ENCODE results near the gene NBEAL2. TPM values are rescaled to one million over a fixed set of nuclear protein-coding genes. Genes with fewer than 3 reads are reported as not detected.

Gene NBEAL2
- total RNA-seq, 1 donor from 2014 or later = 14.8 TPM

- Mint-ChIP-seq H3K4me3 (ENCODE audit: unreplicated experiment) (no peak overlapping the region), H3K9me3 (ENCODE audit: unreplicated experiment) (no peaks in the 10 kb centered on the region), H3K36me3 (ENCODE audit: low read depth, unreplicated experiment) (peaks cover 13% of the 10 kb centered on the region), H3K27me3 (ENCODE audit: low read depth, unreplicated experiment) (peaks cover 3% of the 10 kb centered on the region), H3K4me1 (ENCODE audit: low read depth, unreplicated experiment) (peaks cover 4% of the 10 kb centered on the region), H3K27ac (ENCODE audit: unreplicated experiment) (no peak overlapping the region)
- no peaks in the 10 kb centered on the region for H3K27me3 ChIP-seq (ENCODE audit: insufficient read depth, low read length)
- peaks cover 10% of the 10 kb centered on the region for H3K4me1 ChIP-seq (ENCODE audit: insufficient read depth, low read length)
- no peaks in the 10 kb centered on the region for H3K79me2 ChIP-seq (ENCODE audit: insufficient read depth, low read length)
- H3K9ac ChIP-seq (ENCODE audit: low read length) = no peak overlapping the region
- no peaks in the 10 kb centered on the region for H4K20me1 ChIP-seq (ENCODE audit: insufficient read depth, low read length)
- FAIRE-seq = no peak
- H3K27ac ChIP-seq (ENCODE audit: low read depth, low read length) = no peak overlapping the region
- no peaks in the 10 kb centered on the region for H3K36me3 ChIP-seq (ENCODE audit: insufficient read depth, low read length)
- no peak for DNase-seq (ENCODE audit: low read depth)
- H2AFZ ChIP-seq (ENCODE audit: low read depth, low read length) = no peak overlapping the region
- no peak overlapping the region for H3K4me3 ChIP-seq (ENCODE audit: insufficient read depth, low read depth, low read length)
- TF ChIP-seq, protein P1, sequence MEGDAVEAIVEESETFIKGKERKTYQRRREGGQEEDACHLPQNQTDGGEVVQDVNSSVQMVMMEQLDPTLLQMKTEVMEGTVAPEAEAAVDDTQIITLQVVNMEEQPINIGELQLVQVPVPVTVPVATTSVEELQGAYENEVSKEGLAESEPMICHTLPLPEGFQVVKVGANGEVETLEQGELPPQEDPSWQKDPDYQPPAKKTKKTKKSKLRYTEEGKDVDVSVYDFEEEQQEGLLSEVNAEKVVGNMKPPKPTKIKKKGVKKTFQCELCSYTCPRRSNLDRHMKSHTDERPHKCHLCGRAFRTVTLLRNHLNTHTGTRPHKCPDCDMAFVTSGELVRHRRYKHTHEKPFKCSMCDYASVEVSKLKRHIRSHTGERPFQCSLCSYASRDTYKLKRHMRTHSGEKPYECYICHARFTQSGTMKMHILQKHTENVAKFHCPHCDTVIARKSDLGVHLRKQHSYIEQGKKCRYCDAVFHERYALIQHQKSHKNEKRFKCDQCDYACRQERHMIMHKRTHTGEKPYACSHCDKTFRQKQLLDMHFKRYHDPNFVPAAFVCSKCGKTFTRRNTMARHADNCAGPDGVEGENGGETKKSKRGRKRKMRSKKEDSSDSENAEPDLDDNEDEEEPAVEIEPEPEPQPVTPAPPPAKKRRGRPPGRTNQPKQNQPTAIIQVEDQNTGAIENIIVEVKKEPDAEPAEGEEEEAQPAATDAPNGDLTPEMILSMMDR (IDR thresholded peaks at IDR 0.05; ENCODE audit: insufficient read depth, low read depth, low read length) = no peak
- no peak for TF ChIP-seq EZH2 (IDR thresholded peaks at IDR 0.05; ENCODE audit: insufficient read depth, low read length)
- H3K9me3 ChIP-seq (ENCODE audit: insufficient read depth, low read depth, low read length) = no peaks in the 10 kb centered on the region
- no peak overlapping the region for H3K4me2 ChIP-seq (ENCODE audit: low read length)
These were observed 28.2 kb downstream of the NBEAL2 start for GRCh38 chr3:47007482-47008233.

GRCh38 chr3:47008234-47008796 lies 28.8 kb downstream of the NBEAL2 start:
- no peaks in the 10 kb centered on the region for H3K79me2 ChIP-seq (ENCODE audit: insufficient read depth, low read length)
- no peak for FAIRE-seq
- no peak for TF ChIP-seq EZH2 (IDR thresholded peaks at IDR 0.05; ENCODE audit: insufficient read depth, low read length)
- TF ChIP-seq, protein P1 (IDR thresholded peaks at IDR 0.05; ENCODE audit: insufficient read depth, low read depth, low read length) = no peak
- no peak overlapping the region for H3K27ac ChIP-seq (ENCODE audit: low read depth, low read length)
- Mint-ChIP-seq H3K9me3 (ENCODE audit: unreplicated experiment) (no peaks in the 10 kb centered on the region), H3K27me3 (ENCODE audit: low read depth, unreplicated experiment) (peaks cover 2% of the 10 kb centered on the region), H3K36me3 (ENCODE audit: low read depth, unreplicated experiment) (peaks cover 13% of the 10 kb centered on the region), H3K4me1 (ENCODE audit: low read depth, unreplicated experiment) (peaks cover 4% of the 10 kb centered on the region), H3K27ac (ENCODE audit: unreplicated experiment) (no peak overlapping the region), H3K4me3 (ENCODE audit: unreplicated experiment) (no peak overlapping the region)
- H3K9ac ChIP-seq (ENCODE audit: low read length) = no peak overlapping the region
- no peaks in the 10 kb centered on the region for H3K9me3 ChIP-seq (ENCODE audit: insufficient read depth, low read depth, low read length)
- H3K27me3 ChIP-seq (ENCODE audit: insufficient read depth, low read length) = no peaks in the 10 kb centered on the region
- H2AFZ ChIP-seq (ENCODE audit: low read depth, low read length) = no peak overlapping the region
- H3K4me2 ChIP-seq (ENCODE audit: low read length) = peak overlapping the region; percentile 87
- DNase-seq (ENCODE audit: low read depth) = no peak
- no peak overlapping the region for H3K4me3 ChIP-seq (ENCODE audit: insufficient read depth, low read depth, low read length)
- no peaks in the 10 kb centered on the region for H4K20me1 ChIP-seq (ENCODE audit: insufficient read depth, low read length)
- peaks cover 10% of the 10 kb centered on the region for H3K4me1 ChIP-seq (ENCODE audit: insufficient read depth, low read length)
- H3K36me3 ChIP-seq (ENCODE audit: insufficient read depth, low read length) = no peaks in the 10 kb centered on the region

DNA sequence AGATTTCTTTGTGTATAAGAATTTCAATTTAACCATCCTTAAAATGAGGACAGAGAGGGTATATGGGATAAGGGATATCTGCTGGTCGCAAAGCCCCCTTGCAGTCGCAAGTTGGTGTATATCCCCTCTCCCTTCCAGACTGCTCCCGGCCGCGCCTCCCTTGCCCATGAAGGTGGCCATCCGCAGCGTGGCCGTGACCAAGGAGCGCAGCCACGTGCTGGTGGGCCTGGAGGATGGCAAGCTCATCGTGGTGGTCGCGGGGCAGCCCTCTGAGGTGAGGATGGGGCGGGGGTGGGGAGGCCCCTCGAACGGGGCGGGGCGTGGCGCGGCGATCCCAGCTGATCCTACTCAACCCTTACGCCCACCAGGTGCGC lies 29.4 kb downstream of the NBEAL2 start:
- Histone ChIP-seq H3K36me3 (ENCODE audit: insufficient read depth, low read length) (peaks cover 4% of the 10 kb centered on the region), H4K20me1 (ENCODE audit: insufficient read depth, low read length) (no peaks in the 10 kb centered on the region), H3K9ac (ENCODE audit: low read length) (peak overlapping the region; percentile 85), H3K79me2 (ENCODE audit: insufficient read depth, low read length) (no peaks in the 10 kb centered on the region), H3K9me3 (ENCODE audit: insufficient read depth, low read depth, low read length) (no peaks in the 10 kb centered on the region), H2AFZ (ENCODE audit: low read depth, low read length) (peak overlapping the region; percentile 79), H3K27ac (ENCODE audit: low read depth, low read length) (no peak overlapping the region), H3K4me2 (ENCODE audit: low read length) (peak overlapping the region; percentile 87), H3K4me3 (ENCODE audit: insufficient read depth, low read depth, low read length) (peak overlapping the region; percentile 64), H3K4me1 (ENCODE audit: insufficient read depth, low read length) (peaks cover 10% of the 10 kb centered on the region), H3K27me3 (ENCODE audit: insufficient read depth, low read length) (no peaks in the 10 kb centered on the region)
- H3K9me3 Mint-ChIP-seq (ENCODE audit: unreplicated experiment) = no peaks in the 10 kb centered on the region
- H3K36me3 Mint-ChIP-seq (ENCODE audit: low read depth, unreplicated experiment) = peaks cover 12% of the 10 kb centered on the region
- DNase-seq (ENCODE audit: low read depth) (no peak), FAIRE-seq (no peak)
- no peak overlapping the region for H3K4me3 Mint-ChIP-seq (ENCODE audit: unreplicated experiment)
- H3K27ac Mint-ChIP-seq (ENCODE audit: unreplicated experiment) = no peak overlapping the region
- peaks cover 1% of the 10 kb centered on the region for H3K27me3 Mint-ChIP-seq (ENCODE audit: low read depth, unreplicated experiment)
- TF ChIP-seq, protein P1 (IDR thresholded peaks at IDR 0.05; ENCODE audit: insufficient read depth, low read depth, low read length) = no peak
- no peak for TF ChIP-seq EZH2 (IDR thresholded peaks at IDR 0.05; ENCODE audit: insufficient read depth, low read length)
- H3K4me1 Mint-ChIP-seq (ENCODE audit: low read depth, unreplicated experiment) = peaks cover 4% of the 10 kb centered on the region

Measured in astrocyte (in vitro differentiated cells and primary cell).